ENCODE results near the gene RBM19. TPM values are rescaled to one million over a fixed set of nuclear protein-coding genes. Genes with fewer than 3 reads are reported as not detected.

RBM19 gene
- total RNA-seq, 1 experiment from 2014 or later, result 61.7 TPM

GRCh38 chr12:113949321-113950305 lies 16.5 kb downstream of the RBM19 start:
- Histone ChIP-seq H3K4me2 (ENCODE audit: low read length) (no peak overlapping the region), H4K20me1 (ENCODE audit: low read length) (no peaks in the 10 kb centered on the region), H3K9me2 (replicated peaks; ENCODE audit: low read length) (no peaks in the 10 kb centered on the region), H3K27ac (ENCODE audit: low read length) (no peak overlapping the region), H2AFZ (ENCODE audit: low read length) (no peak overlapping the region), H3K4me3 (ENCODE audit: low read length) (no peak overlapping the region), H3K4me1 (ENCODE audit: insufficient read depth, low read length) (no peaks in the 10 kb centered on the region), H3K9me3 (ENCODE audit: low read length) (no peaks in the 10 kb centered on the region), H3K79me2 (ENCODE audit: low read length) (no peaks in the 10 kb centered on the region), H3F3A (ENCODE audit: low read length, unreplicated experiment) (no peaks in the 10 kb centered on the region), H3K9ac (ENCODE audit: low read length) (no peak overlapping the region), H3K27me3 (ENCODE audit: low read length) (no peaks in the 10 kb centered on the region), H3K36me3 (ENCODE audit: low read depth, low read length) (peaks cover 65% of the 10 kb centered on the region)
- POLR2A ChIA-PET (ENCODE audit: unreplicated experiment), result no interaction called here
- CTCF ChIA-PET, result no interaction called here
- TF ChIP-seq EZH2phosphoT487 (IDR thresholded peaks at IDR 0.05; ENCODE audit: borderline replicate concordance, low read length) (no peak), EZH2 (IDR thresholded peaks at IDR 0.05; ENCODE audit: low read length, unreplicated experiment) (no peak)
- TF ChIP-seq, protein P1, sequence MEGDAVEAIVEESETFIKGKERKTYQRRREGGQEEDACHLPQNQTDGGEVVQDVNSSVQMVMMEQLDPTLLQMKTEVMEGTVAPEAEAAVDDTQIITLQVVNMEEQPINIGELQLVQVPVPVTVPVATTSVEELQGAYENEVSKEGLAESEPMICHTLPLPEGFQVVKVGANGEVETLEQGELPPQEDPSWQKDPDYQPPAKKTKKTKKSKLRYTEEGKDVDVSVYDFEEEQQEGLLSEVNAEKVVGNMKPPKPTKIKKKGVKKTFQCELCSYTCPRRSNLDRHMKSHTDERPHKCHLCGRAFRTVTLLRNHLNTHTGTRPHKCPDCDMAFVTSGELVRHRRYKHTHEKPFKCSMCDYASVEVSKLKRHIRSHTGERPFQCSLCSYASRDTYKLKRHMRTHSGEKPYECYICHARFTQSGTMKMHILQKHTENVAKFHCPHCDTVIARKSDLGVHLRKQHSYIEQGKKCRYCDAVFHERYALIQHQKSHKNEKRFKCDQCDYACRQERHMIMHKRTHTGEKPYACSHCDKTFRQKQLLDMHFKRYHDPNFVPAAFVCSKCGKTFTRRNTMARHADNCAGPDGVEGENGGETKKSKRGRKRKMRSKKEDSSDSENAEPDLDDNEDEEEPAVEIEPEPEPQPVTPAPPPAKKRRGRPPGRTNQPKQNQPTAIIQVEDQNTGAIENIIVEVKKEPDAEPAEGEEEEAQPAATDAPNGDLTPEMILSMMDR (conservative IDR thresholded peaks at IDR 0.05; ENCODE audit: low read depth, low read length), result no peak
- DNase-seq (no peak), ATAC-seq (no peak)
- BruUV-seq (replicated peaks), result no TSS peak
- intact Hi-C loops (cut with micrococcal nuclease), result no loop called here

DNA sequence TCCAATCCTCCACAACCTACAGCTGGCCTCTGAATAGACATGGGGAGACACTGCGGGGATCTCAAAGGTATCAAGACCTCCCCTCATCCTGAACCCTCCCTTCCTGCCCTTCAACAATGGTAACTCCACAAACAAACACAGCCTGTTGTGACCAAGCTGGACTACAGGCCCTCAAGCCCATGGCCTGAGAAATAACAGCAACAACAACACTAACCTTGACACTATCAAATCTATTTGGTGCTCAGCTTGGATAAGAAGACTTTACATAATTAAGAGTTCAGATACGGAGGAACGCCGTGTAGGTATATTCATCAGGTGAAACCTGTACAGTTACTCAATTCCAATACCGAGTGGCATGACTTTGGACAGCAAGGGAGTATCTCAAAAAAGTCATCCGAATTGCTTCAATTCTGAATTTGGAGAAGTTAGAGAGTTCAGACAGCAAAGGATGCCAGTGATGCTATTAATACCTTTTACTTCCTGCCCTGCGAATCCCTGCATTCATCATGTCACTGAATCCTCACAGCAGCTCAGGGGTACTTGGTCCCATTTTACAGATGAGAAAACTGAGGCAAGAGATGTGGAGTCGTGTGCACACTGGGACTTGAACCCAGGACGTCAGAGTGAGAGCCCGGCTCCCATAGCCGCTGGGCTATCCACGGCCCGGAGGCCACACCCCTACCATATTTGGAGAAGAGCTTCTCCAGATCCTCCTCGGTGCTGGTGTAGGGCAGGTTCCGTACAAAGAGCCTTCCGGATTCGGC lies 17.8 kb downstream of the RBM19 start:
- Histone ChIP-seq H3K4me1 (ENCODE audit: insufficient read depth, low read length) (no peaks in the 10 kb centered on the region), H3K4me3 (ENCODE audit: low read length) (no peak overlapping the region), H4K20me1 (ENCODE audit: low read length) (no peaks in the 10 kb centered on the region), H3K79me2 (ENCODE audit: low read length) (no peaks in the 10 kb centered on the region), H3K27me3 (ENCODE audit: low read length) (no peaks in the 10 kb centered on the region), H2AFZ (ENCODE audit: low read length) (no peak overlapping the region), H3F3A (ENCODE audit: low read length, unreplicated experiment) (no peaks in the 10 kb centered on the region), H3K9ac (ENCODE audit: low read length) (no peak overlapping the region), H3K27ac (ENCODE audit: low read length) (no peak overlapping the region), H3K9me3 (ENCODE audit: low read length) (no peaks in the 10 kb centered on the region), H3K9me2 (replicated peaks; ENCODE audit: low read length) (no peaks in the 10 kb centered on the region), H3K36me3 (ENCODE audit: low read depth, low read length) (peaks cover 53% of the 10 kb centered on the region), H3K4me2 (ENCODE audit: low read length) (no peak overlapping the region)
- ChIA-PET POLR2A (ENCODE audit: unreplicated experiment) (no interaction called here), CTCF (interaction anchor here (0.5 kb wide), 1 partner anchor 788 kb away, joined by 3 read pairs; no protein-coding TSS in a partner anchor)
- ATAC-seq (no peak), DNase-seq (no peak)
- no peak for TF ChIP-seq EZH2 (IDR thresholded peaks at IDR 0.05; ENCODE audit: low read length, unreplicated experiment)
- TF ChIP-seq, protein P1 (conservative IDR thresholded peaks at IDR 0.05; ENCODE audit: low read depth, low read length), result no peak
- TF ChIP-seq EZH2phosphoT487 (IDR thresholded peaks at IDR 0.05; ENCODE audit: borderline replicate concordance, low read length), result no peak
- intact Hi-C loops (cut with micrococcal nuclease), result no loop called here
- no TSS peak for BruUV-seq (replicated peaks)

Measured in PC-3 (cell line).